ENCODE measurements around the gene TNS3.

Gene TNS3

GRCh38 chr7:47384755-47385535 is 197.0 kb downstream of the TNS3 start:
- DNase-seq (ENCODE audit: low read depth) = no peak

GRCh38 chr7:47383696-47384445 is 198.0 kb downstream of the TNS3 start:
- no peak for DNase-seq (ENCODE audit: low read depth)

- DNase-seq (ENCODE audit: low read depth) = no peak
Observed at GRCh38 chr7:47383072-47383471, 198.8 kb downstream of the TNS3 start.

- no peak for DNase-seq (ENCODE audit: low read depth)
Observed at GRCh38 chr7:47382200-47382599, 199.7 kb downstream of the TNS3 start.

- no peak for DNase-seq (ENCODE audit: low read depth)
Observed at GRCh38 chr7:47381134-47381495, 200.8 kb downstream of the TNS3 start.

- DNase-seq (ENCODE audit: low read depth) = no peak
Observed at GRCh38 chr7:47380325-47381133, 201.4 kb downstream of the TNS3 start.

GRCh38 chr7:47379629-47380324 is 202.1 kb downstream of the TNS3 start:
- no peak for DNase-seq (ENCODE audit: low read depth)

GRCh38 chr7:47378728-47379395 is 203.0 kb downstream of the TNS3 start:
- DNase-seq (ENCODE audit: low read depth) = no peak

GRCh38 chr7:47377741-47378140 is 204.2 kb downstream of the TNS3 start:
- no peak for DNase-seq (ENCODE audit: low read depth)

GRCh38 chr7:47376991-47377616 is 204.8 kb downstream of the TNS3 start:
- no peak for DNase-seq (ENCODE audit: low read depth)

- DNase-seq (ENCODE audit: low read depth) = no peak
Observed at GRCh38 chr7:47375121-47375938, 206.6 kb downstream of the TNS3 start.

GRCh38 chr7:47374538-47374937 is 207.4 kb downstream of the TNS3 start:
- DNase-seq (ENCODE audit: low read depth) = no peak

GRCh38 chr7:47373871-47374451 is 207.9 kb downstream of the TNS3 start:
- DNase-seq (ENCODE audit: low read depth) = no peak

- DNase-seq (ENCODE audit: low read depth) = no peak
Observed at GRCh38 chr7:47371733-47372368, 210.1 kb downstream of the TNS3 start.

- no peak for DNase-seq (ENCODE audit: low read depth)
Observed at GRCh38 chr7:47371317-47371716, 210.6 kb downstream of the TNS3 start.

- DNase-seq (ENCODE audit: low read depth) = no peak
Observed at GRCh38 chr7:47370461-47371042, 211.4 kb downstream of the TNS3 start.

- no peak for DNase-seq (ENCODE audit: low read depth)
Observed at GRCh38 chr7:47369736-47370135, 212.2 kb downstream of the TNS3 start.

GRCh38 chr7:47368190-47368812 is 213.6 kb downstream of the TNS3 start:
- DNase-seq (ENCODE audit: low read depth) = no peak
